Osteoblast (primary cell): Measurements from ENCODE around the gene KLHL35. TPM values are rescaled to one million over a fixed set of nuclear protein-coding genes. Genes with fewer than 3 reads are reported as not detected.

Source experiments
- DNase-seq: peaks from one replicate; pipeline ENCODE4 v3.0.0; 2011; ENCODE audit warnings: low spot score, mixed read lengths; ENCODE audit not compliant: insufficient read length; ENCODE audit errors: missing footprints
- H2AFZ ChIP-seq: 2 replicates; pipeline ENCODE4 v1.6.0; 2011; ENCODE audit warnings: mild to moderate bottlenecking, low read length
- H3K27ac ChIP-seq: 2 replicates; pipeline ENCODE4 v1.5.1; 2011; ENCODE audit warnings: mild to moderate bottlenecking, low read depth, low read length, moderate library complexity
- H3K27me3 ChIP-seq: 2 replicates; pipeline ENCODE4 v1.6.0; 2012; ENCODE audit warnings: mild to moderate bottlenecking, control low read depth, inconsistent platforms, low read length, moderate library complexity; ENCODE audit not compliant: insufficient read depth
- H3K36me3 ChIP-seq: 2 replicates; pipeline ENCODE4 v1.5.1; 2011; ENCODE audit warnings: mild to moderate bottlenecking, low read length, control low read depth, moderate library complexity; ENCODE audit not compliant: insufficient read depth
- H3K4me1 ChIP-seq: 2 replicates; pipeline ENCODE4 v1.5.1; 2011; ENCODE audit warnings: mild to moderate bottlenecking, low read length, control low read depth, moderate library complexity; ENCODE audit not compliant: insufficient read depth
- H3K4me2 ChIP-seq: 2 replicates; pipeline ENCODE4 v1.6.0; 2011; ENCODE audit warnings: mild to moderate bottlenecking, low read length; ENCODE audit not compliant: insufficient read depth
- H3K4me3 ChIP-seq: fragments of 200-600 bp; sonication (generic); 3 replicates; pipeline ENCODE4 v1.5.1; 2012; ENCODE audit warnings: mild to moderate bottlenecking, low read length, inconsistent platforms; ENCODE audit not compliant: insufficient read depth
- H3K79me2 ChIP-seq: 2 replicates; pipeline ENCODE4 v1.6.0; 2012; ENCODE audit warnings: mild to moderate bottlenecking, low read length, control low read depth, inconsistent platforms; ENCODE audit not compliant: insufficient read depth
- H3K9me3 ChIP-seq: 2 replicates; pipeline ENCODE4 v1.5.1; 2011; ENCODE audit warnings: low read depth, low read length, control low read depth
- H4K20me1 ChIP-seq: 2 replicates; pipeline ENCODE4 v1.6.0; 2012; ENCODE audit warnings: mild to moderate bottlenecking, low read length, control low read depth; ENCODE audit not compliant: insufficient read depth
- total RNA-seq: library from RNA; depleted of rRNA; stranded (reverse); fragments of >200 nt; gene quantifications from 2 replicates; pipeline ENCODE4 v1.2.3, GENCODE V29; 2012
- TF ChIP-seq, protein P1 (sequence below): IDR thresholded peaks from 2 replicates; pipeline ENCODE4 v1.5.1; 2011; ENCODE audit warnings: mild to moderate bottlenecking, low read depth, low read length, moderate library complexity; ENCODE audit errors: extremely low read depth

Gene KLHL35
- total RNA-seq, 1 donor = 4.3 TPM

DNA sequence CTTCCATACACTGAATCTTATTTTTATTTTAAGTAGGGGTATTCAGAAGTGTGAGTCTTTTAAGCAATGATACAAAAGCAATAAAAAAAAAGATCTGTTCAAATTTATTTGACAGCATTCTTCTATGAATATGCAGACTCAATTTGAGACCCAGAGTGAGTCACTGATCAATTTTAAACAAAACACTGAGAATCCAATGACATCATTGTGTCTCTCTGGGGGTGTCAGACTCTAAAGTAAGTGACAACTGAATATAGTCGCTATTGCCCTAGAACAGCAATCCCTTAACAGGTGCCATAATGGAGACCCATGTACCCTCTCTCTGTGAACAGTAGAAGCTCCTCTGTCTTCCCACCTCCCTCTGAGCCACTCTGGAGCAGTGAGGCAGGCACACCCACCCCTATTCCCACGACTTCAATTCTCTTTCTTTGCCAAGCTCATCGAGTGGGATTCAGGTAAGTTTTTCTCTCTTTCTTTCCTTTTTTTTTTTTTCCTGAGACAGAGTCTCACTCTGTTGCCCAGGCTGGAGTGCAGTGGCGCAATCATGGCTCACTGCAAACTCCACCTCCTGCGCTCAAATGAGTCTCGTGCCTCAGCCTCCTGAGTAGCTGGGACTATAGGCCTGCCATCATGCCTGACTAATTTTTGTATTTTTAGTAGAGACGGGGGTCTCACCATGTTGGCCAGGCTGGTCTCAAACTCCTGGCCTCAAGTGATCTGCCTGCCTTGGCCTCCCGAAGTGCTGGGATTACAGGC, 38.7 kb downstream of the KLHL35 start:
- Histone ChIP-seq H3K27ac (no peak overlapping the region), H3K4me3 (no peak overlapping the region), H3K9me3 (no peaks in the 10 kb centered on the region), H3K4me2 (no peak overlapping the region), H3K36me3 (no peaks in the 10 kb centered on the region), H3K27me3 (no peaks in the 10 kb centered on the region), H3K4me1 (peaks cover 2% of the 10 kb centered on the region), H4K20me1 (no peaks in the 10 kb centered on the region), H2AFZ (no peak overlapping the region), H3K79me2 (no peaks in the 10 kb centered on the region)
- DNase-seq = no peak
- TF ChIP-seq, protein P1, sequence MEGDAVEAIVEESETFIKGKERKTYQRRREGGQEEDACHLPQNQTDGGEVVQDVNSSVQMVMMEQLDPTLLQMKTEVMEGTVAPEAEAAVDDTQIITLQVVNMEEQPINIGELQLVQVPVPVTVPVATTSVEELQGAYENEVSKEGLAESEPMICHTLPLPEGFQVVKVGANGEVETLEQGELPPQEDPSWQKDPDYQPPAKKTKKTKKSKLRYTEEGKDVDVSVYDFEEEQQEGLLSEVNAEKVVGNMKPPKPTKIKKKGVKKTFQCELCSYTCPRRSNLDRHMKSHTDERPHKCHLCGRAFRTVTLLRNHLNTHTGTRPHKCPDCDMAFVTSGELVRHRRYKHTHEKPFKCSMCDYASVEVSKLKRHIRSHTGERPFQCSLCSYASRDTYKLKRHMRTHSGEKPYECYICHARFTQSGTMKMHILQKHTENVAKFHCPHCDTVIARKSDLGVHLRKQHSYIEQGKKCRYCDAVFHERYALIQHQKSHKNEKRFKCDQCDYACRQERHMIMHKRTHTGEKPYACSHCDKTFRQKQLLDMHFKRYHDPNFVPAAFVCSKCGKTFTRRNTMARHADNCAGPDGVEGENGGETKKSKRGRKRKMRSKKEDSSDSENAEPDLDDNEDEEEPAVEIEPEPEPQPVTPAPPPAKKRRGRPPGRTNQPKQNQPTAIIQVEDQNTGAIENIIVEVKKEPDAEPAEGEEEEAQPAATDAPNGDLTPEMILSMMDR = no peak

DNA sequence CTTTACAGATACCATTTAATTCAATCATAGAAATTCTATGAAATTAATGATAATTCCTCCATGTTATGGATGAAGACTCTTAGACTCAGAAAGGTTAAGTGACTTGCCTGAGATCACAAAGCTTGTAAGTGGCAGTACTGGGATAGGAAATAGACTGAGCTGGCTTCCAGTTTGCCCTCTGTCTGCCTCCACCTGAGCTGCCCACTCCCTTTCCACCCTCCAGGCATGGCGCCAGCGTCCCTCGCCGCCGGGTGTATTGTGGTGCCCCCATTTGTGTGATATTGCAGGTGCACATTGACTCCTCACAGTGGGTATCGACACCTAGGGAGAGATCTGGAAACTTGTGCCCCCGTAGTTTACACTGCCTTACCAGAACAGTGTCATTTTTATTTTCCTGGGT, 43.1 kb downstream of the KLHL35 start:
- H3K27me3 ChIP-seq = no peaks in the 10 kb centered on the region
- H2AFZ ChIP-seq = no peak overlapping the region
- no peaks in the 10 kb centered on the region for H3K36me3 ChIP-seq
- TF ChIP-seq, protein P1 = no peak
- no peaks in the 10 kb centered on the region for H4K20me1 ChIP-seq
- no peak for DNase-seq
- no peak overlapping the region for H3K4me2 ChIP-seq
- H3K27ac ChIP-seq = no peak overlapping the region
- no peaks in the 10 kb centered on the region for H3K9me3 ChIP-seq
- H3K4me3 ChIP-seq = no peak overlapping the region
- no peaks in the 10 kb centered on the region for H3K79me2 ChIP-seq
- H3K4me1 ChIP-seq = peaks cover 16% of the 10 kb centered on the region

DNA sequence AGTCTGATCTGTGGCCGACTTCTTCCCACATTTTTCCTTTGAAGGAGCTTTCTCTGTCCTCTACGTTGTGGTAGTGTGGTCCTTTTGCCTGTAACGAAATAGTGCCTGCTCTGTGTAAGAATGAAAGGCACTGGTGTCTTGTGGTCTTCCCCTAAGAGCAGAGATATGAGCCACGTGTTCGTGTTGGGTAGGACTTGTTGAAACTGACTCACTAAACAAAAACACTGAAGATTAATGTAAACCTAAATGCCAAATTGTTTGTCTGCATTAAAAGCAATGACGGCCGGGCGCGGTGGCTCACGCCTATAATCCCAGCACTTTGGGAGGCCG, 43.8 kb downstream of the KLHL35 start:
- Histone ChIP-seq H4K20me1 (no peaks in the 10 kb centered on the region), H3K4me2 (no peak overlapping the region), H3K9me3 (no peaks in the 10 kb centered on the region), H3K4me1 (peaks cover 18% of the 10 kb centered on the region), H3K4me3 (no peak overlapping the region), H3K79me2 (no peaks in the 10 kb centered on the region), H2AFZ (peak overlapping the region; percentile 44), H3K36me3 (no peaks in the 10 kb centered on the region), H3K27me3 (no peaks in the 10 kb centered on the region), H3K27ac (no peak overlapping the region)
- DNase-seq = no peak
- TF ChIP-seq, protein P1 = no peak

DNA sequence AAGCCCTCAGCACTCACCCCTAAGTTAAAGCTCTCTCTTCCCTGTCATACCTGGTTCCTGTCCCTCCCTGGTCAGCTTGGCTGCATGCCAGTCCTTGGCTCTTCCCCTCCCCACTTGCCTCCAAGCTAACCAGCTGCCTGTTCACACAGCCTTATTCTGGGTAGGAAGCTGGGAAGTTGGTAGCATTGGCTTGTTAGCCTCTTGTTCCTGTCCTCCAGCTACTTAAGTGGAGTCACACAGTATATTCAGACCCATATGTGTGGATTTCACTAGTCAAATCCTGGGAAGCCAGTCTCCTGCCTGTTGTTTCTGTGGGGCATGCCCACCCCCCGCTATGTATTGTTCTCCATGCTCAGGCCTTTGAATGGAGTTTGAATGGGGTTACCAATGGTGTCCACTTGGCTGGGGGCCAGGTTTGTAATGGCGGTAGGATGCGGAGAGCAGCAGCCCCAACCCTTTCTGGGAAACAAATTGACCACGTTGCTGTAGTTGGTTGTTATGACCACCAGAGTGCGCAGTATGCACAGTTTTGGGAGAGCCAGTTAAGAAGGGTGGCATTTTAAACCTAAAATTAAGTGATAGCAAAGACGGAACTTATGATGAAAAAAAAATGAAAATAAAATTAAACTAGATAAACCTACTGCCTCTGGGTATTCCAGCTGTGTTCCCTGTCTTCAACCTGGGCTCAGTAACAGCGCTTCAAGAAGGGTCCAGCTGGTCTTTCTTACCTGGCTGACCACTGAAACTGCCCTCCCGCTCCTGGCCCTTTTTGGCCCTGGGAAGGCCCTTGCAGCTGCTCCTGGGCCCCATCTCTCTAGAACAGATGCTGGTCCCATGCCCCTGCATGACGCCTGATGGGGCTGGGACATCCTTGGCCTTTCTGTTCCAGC, 44.4 kb downstream of the KLHL35 start:
- no peak for DNase-seq
- peak overlapping the region; percentile 44 for H2AFZ ChIP-seq
- H3K4me2 ChIP-seq = no peak overlapping the region
- TF ChIP-seq, protein P1 = peak; percentile 89
- H3K79me2 ChIP-seq = no peaks in the 10 kb centered on the region
- no peaks in the 10 kb centered on the region for H4K20me1 ChIP-seq
- no peaks in the 10 kb centered on the region for H3K9me3 ChIP-seq
- H3K4me3 ChIP-seq = no peak overlapping the region
- no peaks in the 10 kb centered on the region for H3K27me3 ChIP-seq
- no peak overlapping the region for H3K27ac ChIP-seq
- H3K4me1 ChIP-seq = peaks cover 18% of the 10 kb centered on the region
- H3K36me3 ChIP-seq = no peaks in the 10 kb centered on the region
